ENCODE data around the gene CREBBP.

Gene CREBBP

DNA sequence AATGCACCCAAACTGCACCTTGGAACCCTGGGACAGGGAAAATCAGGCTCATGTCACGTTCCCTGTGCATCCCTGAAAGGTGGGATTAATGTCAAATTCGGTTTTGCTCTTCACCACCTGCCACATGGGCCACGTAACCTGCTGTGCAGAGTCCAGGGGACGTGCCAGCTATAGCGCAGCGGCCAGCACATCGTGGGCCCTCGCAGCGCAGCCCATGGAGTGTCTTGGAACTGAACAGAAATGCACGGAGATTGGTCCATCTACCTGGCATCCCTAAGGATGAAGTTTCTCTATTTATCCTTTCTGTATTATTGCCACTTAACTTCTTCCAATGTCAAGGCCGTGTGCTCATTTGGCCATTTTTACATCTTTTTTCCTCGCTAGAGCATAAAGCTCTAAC, 95.1 kb downstream of the CREBBP start:
- TF ChIP-seq, protein P1, sequence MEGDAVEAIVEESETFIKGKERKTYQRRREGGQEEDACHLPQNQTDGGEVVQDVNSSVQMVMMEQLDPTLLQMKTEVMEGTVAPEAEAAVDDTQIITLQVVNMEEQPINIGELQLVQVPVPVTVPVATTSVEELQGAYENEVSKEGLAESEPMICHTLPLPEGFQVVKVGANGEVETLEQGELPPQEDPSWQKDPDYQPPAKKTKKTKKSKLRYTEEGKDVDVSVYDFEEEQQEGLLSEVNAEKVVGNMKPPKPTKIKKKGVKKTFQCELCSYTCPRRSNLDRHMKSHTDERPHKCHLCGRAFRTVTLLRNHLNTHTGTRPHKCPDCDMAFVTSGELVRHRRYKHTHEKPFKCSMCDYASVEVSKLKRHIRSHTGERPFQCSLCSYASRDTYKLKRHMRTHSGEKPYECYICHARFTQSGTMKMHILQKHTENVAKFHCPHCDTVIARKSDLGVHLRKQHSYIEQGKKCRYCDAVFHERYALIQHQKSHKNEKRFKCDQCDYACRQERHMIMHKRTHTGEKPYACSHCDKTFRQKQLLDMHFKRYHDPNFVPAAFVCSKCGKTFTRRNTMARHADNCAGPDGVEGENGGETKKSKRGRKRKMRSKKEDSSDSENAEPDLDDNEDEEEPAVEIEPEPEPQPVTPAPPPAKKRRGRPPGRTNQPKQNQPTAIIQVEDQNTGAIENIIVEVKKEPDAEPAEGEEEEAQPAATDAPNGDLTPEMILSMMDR (IDR thresholded peaks at IDR 0.05; ENCODE audit: low read depth, low read length) = no peak
- DNase-seq = no peak
- H3K36me3 ChIP-seq = peaks cover 75% of the 10 kb centered on the region
- no peak overlapping the region for H3K27ac ChIP-seq
- no peaks in the 10 kb centered on the region for H3K27me3 ChIP-seq (ENCODE audit: insufficient read depth, low read depth, severe bottlenecking)
- no peaks in the 10 kb centered on the region for H3K9me3 ChIP-seq (ENCODE audit: severe bottlenecking)
- H3K4me3 ChIP-seq (ENCODE audit: low read depth, low read length) = no peak overlapping the region

DNA sequence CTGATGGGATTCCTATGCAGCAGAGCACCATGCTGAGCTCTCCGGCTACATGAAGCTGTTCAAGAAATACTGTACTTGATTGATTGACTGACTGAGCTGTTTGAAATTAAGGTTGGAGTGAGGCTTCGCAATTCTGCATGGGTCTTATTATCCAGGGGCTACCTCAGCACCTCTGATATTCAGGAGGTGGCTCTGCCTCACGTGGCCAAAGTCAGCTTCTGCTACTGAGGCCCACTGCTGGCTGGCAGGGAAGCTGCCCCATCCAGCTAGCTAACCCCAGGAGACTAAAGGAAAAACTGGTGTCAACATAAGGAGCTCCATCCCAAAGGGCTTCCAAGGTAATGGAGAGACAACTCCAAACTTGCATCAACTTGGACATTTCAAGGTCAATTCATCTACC, 97.0 kb downstream of the CREBBP start:
- H3K4me3 ChIP-seq (ENCODE audit: low read depth, low read length) = no peak overlapping the region
- TF ChIP-seq, protein P1 (IDR thresholded peaks at IDR 0.05; ENCODE audit: low read depth, low read length) = no peak
- H3K9me3 ChIP-seq (ENCODE audit: severe bottlenecking) = no peaks in the 10 kb centered on the region
- DNase-seq = no peak
- H3K27ac ChIP-seq = no peak overlapping the region
- H3K36me3 ChIP-seq = peaks cover 76% of the 10 kb centered on the region
- no peaks in the 10 kb centered on the region for H3K27me3 ChIP-seq (ENCODE audit: insufficient read depth, low read depth, severe bottlenecking)

- peaks cover 77% of the 10 kb centered on the region for H3K36me3 ChIP-seq
- no peak overlapping the region for H3K4me3 ChIP-seq (ENCODE audit: low read depth, low read length)
- no peaks in the 10 kb centered on the region for H3K27me3 ChIP-seq (ENCODE audit: insufficient read depth, low read depth, severe bottlenecking)
- no peak for DNase-seq
- TF ChIP-seq, protein P1 (IDR thresholded peaks at IDR 0.05; ENCODE audit: low read depth, low read length) = no peak
- no peak overlapping the region for H3K27ac ChIP-seq
- H3K9me3 ChIP-seq (ENCODE audit: severe bottlenecking) = no peaks in the 10 kb centered on the region
Observed at GRCh38 chr16:3782566-3782965, 97.9 kb downstream of the CREBBP start.

DNA sequence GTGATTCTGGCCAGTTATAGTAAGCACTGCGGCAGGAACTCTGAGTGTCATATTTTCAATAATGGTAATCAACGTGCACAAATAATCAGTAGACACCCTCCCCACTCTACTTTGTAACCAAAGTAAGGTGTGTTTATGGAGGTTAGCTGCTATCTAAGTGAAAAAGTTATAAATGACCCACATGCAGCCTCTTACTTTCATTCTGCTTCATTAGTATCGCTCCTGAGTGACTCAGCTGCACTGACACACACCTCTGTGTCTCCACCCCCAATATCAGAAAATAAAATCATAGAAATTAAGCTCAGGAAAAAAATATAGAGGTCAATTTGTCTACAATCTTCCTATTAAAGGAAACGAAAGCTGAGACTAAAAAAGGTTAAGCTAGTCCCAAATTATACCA, 99.1 kb downstream of the CREBBP start:
- Histone ChIP-seq H3K36me3 (peaks cover 80% of the 10 kb centered on the region), H3K4me3 (ENCODE audit: low read depth, low read length) (no peak overlapping the region), H3K27ac (no peak overlapping the region), H3K9me3 (ENCODE audit: severe bottlenecking) (no peaks in the 10 kb centered on the region), H3K27me3 (ENCODE audit: insufficient read depth, low read depth, severe bottlenecking) (no peaks in the 10 kb centered on the region)
- TF ChIP-seq, protein P1 (IDR thresholded peaks at IDR 0.05; ENCODE audit: low read depth, low read length) = no peak
- no peak for DNase-seq

DNA sequence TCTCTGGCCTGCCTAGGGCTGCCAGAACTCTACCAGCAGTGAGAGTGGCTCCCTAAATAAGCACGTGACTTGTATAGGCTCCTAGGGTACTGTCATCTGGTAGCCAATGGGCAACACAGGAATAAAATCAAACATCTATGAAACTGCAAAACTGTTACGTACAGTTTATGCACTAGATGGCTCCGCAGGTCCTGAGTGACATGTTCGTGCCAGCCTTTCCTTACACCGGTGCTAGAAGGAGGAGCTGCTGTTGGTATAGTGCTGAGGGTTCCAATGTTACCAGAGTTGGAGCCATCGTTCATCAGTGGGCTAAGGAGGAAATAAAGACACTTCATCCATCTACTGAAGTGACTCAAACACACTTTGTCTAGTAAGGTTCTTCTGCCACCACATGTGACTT, 99.9 kb downstream of the CREBBP start:
- Histone ChIP-seq H3K27ac (no peak overlapping the region), H3K36me3 (peaks cover 79% of the 10 kb centered on the region), H3K27me3 (ENCODE audit: insufficient read depth, low read depth, severe bottlenecking) (no peaks in the 10 kb centered on the region), H3K4me3 (ENCODE audit: low read depth, low read length) (no peak overlapping the region), H3K9me3 (ENCODE audit: severe bottlenecking) (no peaks in the 10 kb centered on the region)
- TF ChIP-seq, protein P1 (IDR thresholded peaks at IDR 0.05; ENCODE audit: low read depth, low read length) = 0 out of 2 replicates have a peak, but pooled peaks have one; percentile 9
- no peak for DNase-seq

DNA sequence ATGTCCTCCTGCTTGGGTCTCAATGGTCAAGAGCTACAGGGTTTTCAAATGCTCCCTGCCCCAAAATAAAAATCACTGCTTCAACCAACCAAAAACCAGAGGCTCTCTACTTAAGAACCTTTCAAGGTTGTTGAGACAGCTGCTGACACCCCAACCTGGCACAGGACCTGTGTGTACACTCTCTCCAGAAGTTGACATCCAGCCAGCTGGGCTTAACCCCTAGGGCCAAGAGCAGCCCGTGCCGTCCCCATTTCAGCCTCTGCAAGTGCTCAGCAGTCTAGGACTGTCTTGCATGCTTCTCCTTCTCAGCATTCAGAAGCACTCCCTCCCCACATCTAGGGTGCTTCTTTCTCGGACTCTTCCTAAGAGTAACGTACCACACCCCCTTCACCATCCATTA, 104.2 kb downstream of the CREBBP start:
- H3K36me3 ChIP-seq = peaks cover 86% of the 10 kb centered on the region
- no peak overlapping the region for H3K4me3 ChIP-seq (ENCODE audit: low read depth, low read length)
- TF ChIP-seq, protein P1 (IDR thresholded peaks at IDR 0.05; ENCODE audit: low read depth, low read length) = no peak
- H3K9me3 ChIP-seq (ENCODE audit: severe bottlenecking) = no peaks in the 10 kb centered on the region
- no peak for DNase-seq
- no peak overlapping the region for H3K27ac ChIP-seq
- no peaks in the 10 kb centered on the region for H3K27me3 ChIP-seq (ENCODE audit: insufficient read depth, low read depth, severe bottlenecking)

All from WERI-Rb-1 (cell line).